ENCODE data around the gene NMRK1. TPM values are rescaled to one million over a fixed set of nuclear protein-coding genes. Genes with fewer than 3 reads are reported as not detected.

Gene NMRK1
- total RNA-seq, 3 donors from 2014 or later: 14.0 to 27.2 (median 19.0) TPM

GRCh38 chr9:75063556-75064305 is 24.2 kb downstream of the NMRK1 start:
- no peak for DNase-seq
- ATAC-seq: peak; percentile 48
- no peaks in the 10 kb centered on the region for H3K36me3 ChIP-seq (ENCODE audit: low read depth)
- intact Hi-C loops (cut with DNase I, micrococcal nuclease): no loop called here
- H3K4me1 ChIP-seq (ENCODE audit: low read depth): no peaks in the 10 kb centered on the region
- H3K9me3 ChIP-seq: no peaks in the 10 kb centered on the region
- H3K4me3 ChIP-seq: no peak overlapping the region
- TF ChIP-seq CTCF (IDR thresholded peaks at IDR 0.05): no peak

GRCh38 chr9:75061169-75061568 is 26.8 kb downstream of the NMRK1 start:
- ATAC-seq (peak; percentile 90), DNase-seq (no peak)
- no peaks in the 10 kb centered on the region for H3K36me3 ChIP-seq (ENCODE audit: low read depth)
- TF ChIP-seq CTCF (IDR thresholded peaks at IDR 0.05): no peak
- no peak overlapping the region for H3K4me3 ChIP-seq
- H3K4me1 ChIP-seq (ENCODE audit: low read depth): no peaks in the 10 kb centered on the region
- intact Hi-C loops (cut with DNase I, micrococcal nuclease): no loop called here
- no peaks in the 10 kb centered on the region for H3K9me3 ChIP-seq

- Histone ChIP-seq H3K4me1 (ENCODE audit: low read depth) (no peaks in the 10 kb centered on the region), H3K36me3 (ENCODE audit: low read depth) (no peaks in the 10 kb centered on the region), H3K4me3 (no peak overlapping the region), H3K9me3 (no peaks in the 10 kb centered on the region)
- no peak for TF ChIP-seq CTCF (IDR thresholded peaks at IDR 0.05)
- DNase-seq (no peak), ATAC-seq (no peak)
- intact Hi-C loops (cut with DNase I, micrococcal nuclease): no loop called here
These were observed 33.5 kb downstream of the NMRK1 start for GRCh38 chr9:75054368-75055001.

GRCh38 chr9:75053869-75054268 is 34.1 kb downstream of the NMRK1 start:
- no peak for DNase-seq

GRCh38 chr9:75051285-75051684 is 36.7 kb downstream of the NMRK1 start:
- ATAC-seq (no peak), DNase-seq (no peak)
- intact Hi-C loops (cut with DNase I, micrococcal nuclease): no loop called here
- TF ChIP-seq CTCF (IDR thresholded peaks at IDR 0.05): no peak
- no peaks in the 10 kb centered on the region for H3K36me3 ChIP-seq (ENCODE audit: low read depth)
- no peak overlapping the region for H3K4me3 ChIP-seq
- H3K4me1 ChIP-seq (ENCODE audit: low read depth): no peaks in the 10 kb centered on the region
- no peaks in the 10 kb centered on the region for H3K9me3 ChIP-seq

More at GRCh38 chr9:75053869-75054268, 34.1 kb downstream of the NMRK1 start:
- Histone ChIP-seq H3K4me3 (no peak overlapping the region), H3K36me3 (ENCODE audit: low read depth) (no peaks in the 10 kb centered on the region), H3K4me1 (ENCODE audit: low read depth) (no peaks in the 10 kb centered on the region), H3K9me3 (no peaks in the 10 kb centered on the region)
- intact Hi-C loops (cut with DNase I, micrococcal nuclease): no loop called here
- ATAC-seq: no peak
- no peak for TF ChIP-seq CTCF (IDR thresholded peaks at IDR 0.05)
